ENCODE data around the gene SNTA1.

GRCh38 chr20:33415948-33416347, 27.6 kb downstream of the SNTA1 start:
- TF ChIP-seq CTCF (IDR thresholded peaks at IDR 0.05; ENCODE audit: insufficient read depth, low read length, poor library complexity, severe bottlenecking) (peak; percentile 10), EZH2phosphoT487 (conservative IDR thresholded peaks at IDR 0.05; ENCODE audit: low read length) (no peak)
